ENCODE data around the gene TDRD7. TPM values are rescaled to one million over a fixed set of nuclear protein-coding genes. Genes with fewer than 3 reads are reported as not detected.

The TDRD7 gene
- total and polyA plus RNA-seq, 9 of the 15 experiments (the other 6 are each of a cell fraction or from before 2014, with no cell fraction given): 2.2 to 7.7 (median 5.2) TPM

GRCh38 chr9:97411789-97412625 is at the start of gene TDRD7 (continued):
- TF ChIP-seq ILF3 (IDR thresholded peaks at IDR 0.05; ENCODE audit: borderline replicate concordance) (peak; percentile 69; the same call in 1 of the 2 replicates), SAP30 (IDR thresholded peaks at IDR 0.05; ENCODE audit: borderline replicate concordance, insufficient read depth, low read depth, low read length, poor library complexity, severe bottlenecking) (peak; percentile 68), ZNF445 (CRISPR knock-in tag; IDR thresholded peaks at IDR 0.05; ENCODE audit: low read depth) (no peak), FOXK1 (CRISPR knock-in tag; IDR thresholded peaks at IDR 0.05; ENCODE audit: borderline replicate concordance) (no peak), ZNF398 (CRISPR knock-in tag; IDR thresholded peaks at IDR 0.05) (no peak), ZNF449 (CRISPR knock-in tag; IDR thresholded peaks at IDR 0.05) (no peak), SP2 (IDR thresholded peaks at IDR 0.05; ENCODE audit: extremely low read depth, low read depth, low read length, poor library complexity, severe bottlenecking) (no peak), RHOXF2B (CRISPR knock-in tag; conservative IDR thresholded peaks at IDR 0.05) (no peak), HMG20A (CRISPR knock-in tag; conservative IDR thresholded peaks at IDR 0.05) (no peak), ZNF282 (CRISPR knock-in tag; IDR thresholded peaks at IDR 0.05) (no peak), CEBPB (tag; IDR thresholded peaks at IDR 0.05) (no peak), NCOA1 (IDR thresholded peaks at IDR 0.05; ENCODE audit: low read depth) (no peak), POLR2G (IDR thresholded peaks at IDR 0.05; ENCODE audit: low read depth, low read length) (peak; percentile 72), TARDBP (IDR thresholded peaks at IDR 0.05) (peak; percentile 100), JUN (IDR thresholded peaks at IDR 0.05; ENCODE audit: borderline replicate concordance, low read depth, low read length) (peak; percentile 48; the same call in 1 of the 2 replicates), JUN (CRISPR knock-in tag; IDR thresholded peaks at IDR 0.05; ENCODE audit: borderline replicate concordance) (0 out of 2 replicates have a peak, but pooled peaks have one; percentile 3)

All from K562 (cell line).